HG03039 (cell line): Measurements from ENCODE around the gene NTRK3.

Source experiments
- ATAC-seq: cut with Tn5 transposase; IDR thresholded peaks from one replicate; pipeline ENCODE4 v1.9.1; 2021; ENCODE audit warnings: mild to moderate bottlenecking, moderate library complexity; ENCODE audit not compliant: unreplicated experiment

The NTRK3 gene

DNA sequence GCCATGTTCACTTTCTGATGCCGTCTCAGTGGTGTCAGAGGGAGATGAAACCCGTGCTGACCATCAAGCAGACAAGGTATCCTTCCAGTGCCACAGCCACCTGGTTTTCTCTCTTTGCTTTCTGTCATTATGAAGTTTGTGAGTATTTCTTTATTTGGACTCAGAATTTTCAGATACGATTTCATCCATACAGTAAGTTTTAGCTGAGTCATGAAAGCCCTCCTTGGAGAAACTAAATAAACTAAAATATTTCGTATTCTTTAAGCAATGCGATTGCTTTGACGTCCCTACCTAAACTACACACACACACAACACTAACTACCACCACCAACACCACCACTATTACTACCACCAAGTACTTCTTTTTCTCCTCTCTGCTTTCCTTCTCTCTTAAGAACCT is 350.1 kb downstream of the NTRK3 start:
- no peak for ATAC-seq

- ATAC-seq: no peak
Observed at GRCh38 chr15:87902772-87903426, 353.6 kb downstream of the NTRK3 start.

GRCh38 chr15:87901926-87902690 is 354.4 kb downstream of the NTRK3 start:
- no peak for ATAC-seq

DNA sequence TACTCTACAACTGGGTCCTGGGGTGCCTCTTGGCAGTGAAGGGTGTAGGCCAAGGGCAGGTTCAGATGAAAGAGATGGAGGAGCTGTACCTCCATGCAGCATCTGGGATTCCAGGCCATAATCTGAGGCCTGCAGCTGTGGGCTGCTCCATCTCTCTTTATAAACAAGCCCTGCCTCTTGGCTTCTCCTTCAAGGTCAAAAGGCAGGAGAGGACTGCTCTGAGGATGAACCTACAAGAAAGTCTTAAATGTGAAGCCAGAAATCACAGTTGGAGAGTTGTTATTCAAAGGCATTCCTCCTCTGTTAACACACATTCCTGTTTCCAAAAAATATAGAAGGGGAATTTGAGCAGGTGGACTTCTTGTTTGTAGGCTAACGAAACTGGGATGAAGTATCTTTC is 355.5 kb downstream of the NTRK3 start:
- no peak for ATAC-seq

- no peak for ATAC-seq
Observed at GRCh38 chr15:87896936-87897335, 359.6 kb downstream of the NTRK3 start.

DNA sequence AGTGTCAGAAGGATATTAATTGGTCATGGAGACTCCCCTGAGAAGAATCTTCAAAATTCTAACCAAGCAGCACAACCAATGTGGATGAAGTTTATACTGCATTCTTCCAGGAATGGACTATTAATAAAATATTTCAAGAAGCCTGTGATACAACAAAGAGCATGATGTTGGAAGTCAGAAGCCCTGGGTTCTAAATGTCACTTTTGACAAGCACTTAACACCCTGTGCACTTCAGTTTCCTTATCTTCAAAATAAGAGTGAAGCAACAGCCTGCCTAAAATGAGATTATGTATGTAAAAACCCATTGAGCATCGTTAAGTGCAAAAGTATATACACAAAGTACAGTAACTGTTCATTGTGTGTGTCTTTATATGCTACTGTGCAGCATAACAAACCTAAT is 369.4 kb downstream of the NTRK3 start:
- no peak for ATAC-seq

DNA sequence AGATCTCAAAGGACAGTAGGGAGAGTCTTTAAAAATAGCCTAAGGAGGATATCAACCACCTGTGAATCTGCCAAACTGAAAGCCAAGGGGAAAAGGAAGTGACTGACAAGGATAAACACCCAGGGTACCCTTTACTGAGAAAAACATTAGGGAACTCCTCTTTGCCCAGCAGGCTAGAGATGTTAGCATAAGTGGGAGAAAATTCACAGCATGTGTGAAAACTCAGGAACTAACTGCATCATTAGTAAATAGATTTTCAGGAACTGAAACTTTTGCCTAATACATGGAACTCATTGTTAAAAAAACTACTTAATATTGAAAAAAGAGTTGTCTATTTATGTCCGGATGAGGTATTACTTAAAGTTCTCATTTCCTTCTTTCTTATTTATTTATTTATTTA is 375.5 kb downstream of the NTRK3 start:
- no peak for ATAC-seq

- ATAC-seq: no peak
Observed at GRCh38 chr15:87877822-87878542, 378.6 kb downstream of the NTRK3 start.

DNA sequence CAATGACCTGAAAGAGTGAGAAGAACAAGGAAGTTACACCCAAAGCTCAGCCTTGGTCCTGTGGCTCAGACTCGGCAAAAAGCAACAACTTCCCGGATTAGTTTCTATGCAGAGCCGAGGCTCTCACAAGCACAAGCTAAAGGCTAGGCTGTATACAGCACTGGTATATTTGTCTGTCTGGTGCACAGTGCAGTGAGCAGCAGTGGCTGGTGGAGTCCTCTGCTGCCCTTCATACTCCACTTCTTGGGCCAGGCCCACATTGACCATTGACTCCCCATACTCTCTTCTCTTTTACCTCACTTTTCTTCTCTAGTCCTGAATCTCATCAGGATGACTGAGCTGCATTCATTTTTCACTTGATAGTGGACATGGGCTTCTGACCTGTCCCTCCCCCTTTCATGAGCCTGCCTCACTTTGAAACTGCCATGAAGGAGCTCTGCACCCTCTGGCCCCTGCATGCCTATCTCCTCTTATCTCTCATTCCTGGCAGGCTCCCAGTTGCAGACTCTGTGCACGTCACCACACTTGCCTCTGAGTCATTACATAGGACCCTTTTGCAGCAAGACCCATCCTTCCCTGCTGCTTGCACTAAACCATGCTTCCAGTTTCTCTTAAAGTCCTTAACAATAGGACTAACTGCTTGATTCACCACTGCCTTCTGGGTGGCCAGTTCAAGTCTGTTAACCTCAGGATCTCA is 379.3 kb downstream of the NTRK3 start:
- no peak for ATAC-seq

DNA sequence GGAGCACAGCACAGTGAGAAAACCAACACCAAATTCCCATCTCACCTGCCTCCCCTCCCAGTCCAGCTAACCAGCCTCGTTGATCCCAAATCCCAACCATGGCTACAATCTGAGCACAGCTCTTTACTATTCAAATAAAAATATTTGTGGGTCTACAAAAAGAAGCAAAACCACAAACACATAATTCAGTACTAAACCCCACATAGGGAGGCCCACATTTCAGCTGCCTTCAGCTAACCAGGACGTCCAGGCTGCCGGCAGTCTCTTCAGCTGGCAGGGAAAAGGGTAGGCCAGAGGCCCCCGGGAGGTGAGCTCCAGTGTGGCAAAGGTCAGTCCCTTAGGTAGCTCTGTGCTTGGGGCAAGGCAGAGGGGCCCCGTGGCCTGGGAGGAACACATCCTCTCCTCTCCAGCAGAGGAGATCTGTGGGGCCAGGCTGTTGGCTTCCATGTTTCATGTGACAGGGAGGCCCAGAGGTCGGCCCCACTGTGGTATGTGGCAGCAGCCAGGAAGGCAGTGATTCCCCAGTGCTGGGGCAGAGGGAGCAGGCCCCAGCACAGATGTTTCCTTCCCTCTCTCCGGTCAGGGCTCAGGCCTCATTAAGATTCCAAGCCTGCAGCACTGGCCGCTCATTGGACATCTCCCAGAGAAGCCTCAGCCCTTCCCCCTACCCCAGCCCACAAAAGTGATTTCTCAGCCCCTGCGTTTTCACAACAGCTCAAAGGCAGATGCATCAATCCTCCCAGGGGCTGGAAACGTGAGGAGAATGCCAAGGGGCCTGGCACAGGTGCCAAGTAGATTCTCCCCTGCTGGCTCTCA is 381.4 kb downstream of the NTRK3 start:
- ATAC-seq: no peak

- ATAC-seq: no peak
Observed at GRCh38 chr15:87873516-87873915, 383.0 kb downstream of the NTRK3 start.

- ATAC-seq: no peak
Observed at GRCh38 chr15:87871731-87872320, 384.7 kb downstream of the NTRK3 start.

DNA sequence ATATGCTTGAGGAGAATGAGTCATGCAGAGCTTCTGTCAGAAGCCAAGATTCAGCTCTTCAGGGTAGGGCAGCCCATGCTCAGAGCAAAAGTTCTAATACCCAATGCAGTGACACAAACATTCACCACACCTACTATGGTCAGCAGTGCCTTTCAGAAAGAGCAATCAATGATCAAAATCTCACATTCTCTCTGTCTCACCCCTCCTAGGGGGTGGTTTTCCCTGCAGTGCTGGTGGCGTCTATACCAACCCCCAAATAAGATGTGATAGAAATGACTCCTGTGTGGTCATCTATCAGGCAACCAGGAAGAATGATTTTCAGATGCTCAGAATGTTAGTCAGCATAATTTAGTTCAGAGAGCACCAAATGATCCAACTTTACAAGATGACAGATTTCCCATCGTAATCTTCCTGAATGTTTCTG is 385.3 kb downstream of the NTRK3 start:
- ATAC-seq: no peak

GRCh38 chr15:87866961-87867360 is 389.6 kb downstream of the NTRK3 start:
- ATAC-seq: no peak

DNA sequence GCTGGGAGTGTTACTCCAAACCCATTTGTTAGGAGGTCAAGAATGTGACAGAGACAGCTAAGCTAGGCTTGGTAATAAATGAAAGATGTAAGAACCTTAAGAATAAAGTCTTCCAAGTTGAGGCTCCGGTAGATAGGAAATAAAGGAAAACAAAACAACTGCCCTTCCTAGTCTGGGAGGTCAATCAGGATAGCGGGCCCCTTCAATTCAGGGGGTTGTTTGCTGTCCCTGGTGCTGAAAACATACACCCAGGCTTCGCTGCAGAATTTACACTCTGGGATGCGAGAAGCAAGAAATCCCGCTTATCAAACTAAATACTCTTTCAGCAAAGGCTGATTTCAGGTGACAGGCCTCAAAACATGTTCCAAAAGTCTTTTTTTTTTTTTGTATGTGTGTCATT is 393.4 kb downstream of the NTRK3 start:
- ATAC-seq: no peak

DNA sequence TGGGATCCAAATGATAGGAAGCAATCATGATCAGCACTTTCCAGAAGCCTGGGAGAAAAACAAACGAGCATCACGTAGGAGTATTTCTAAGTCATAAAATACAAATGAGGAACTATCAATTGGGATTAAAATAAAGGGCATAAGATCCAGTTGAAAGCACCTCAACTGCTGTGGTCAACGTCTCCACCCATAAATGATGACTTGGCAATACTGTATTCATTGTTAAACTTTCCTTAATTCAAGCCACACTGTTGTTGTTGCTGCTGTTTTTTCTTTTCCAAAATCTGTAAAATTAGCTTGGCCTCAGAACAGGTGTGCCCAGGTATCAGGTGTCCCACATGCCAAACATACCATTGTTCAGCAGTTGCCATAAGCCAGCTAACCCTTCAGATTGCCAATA is 395.8 kb downstream of the NTRK3 start:
- no peak for ATAC-seq

- ATAC-seq: no peak
Observed at GRCh38 chr15:87858651-87859050, 397.9 kb downstream of the NTRK3 start.

- no peak for ATAC-seq
Observed at GRCh38 chr15:87851497-87851896, 405.0 kb downstream of the NTRK3 start.

- ATAC-seq: no peak
Observed at GRCh38 chr15:87850916-87851315, 405.6 kb downstream of the NTRK3 start.

- no peak for ATAC-seq
Observed at GRCh38 chr15:87849181-87849580, 407.4 kb downstream of the NTRK3 start.
